Duodenal mucosa (tissue), 2 donors: ENCODE measurements around the gene KRT4.

ENCODE experiments used
- H3K27ac ChIP-seq: one replicate; pipeline ENCODE4 v1.7.0; 2013; ENCODE audit warnings: low read depth, low read length
- H3K27me3 ChIP-seq, 2 donors: one replicate each; pipeline ENCODE4 v1.7.0; 2013; ENCODE audit warnings: low read length in 2 of 2, control low read depth in 1 of 2; ENCODE audit not compliant: insufficient read depth in 2 of 2, control insufficient read depth in 1 of 2
- H3K36me3 ChIP-seq, 2 donors: one replicate each; pipeline ENCODE4 v1.7.0; 2013; ENCODE audit warnings: low read length in 2 of 2, control low read depth in 1 of 2; ENCODE audit not compliant: insufficient read depth in 2 of 2, control insufficient read depth in 1 of 2
- H3K4me1 ChIP-seq, 2 donors: one replicate each; pipeline ENCODE4 v1.7.0; 2013; ENCODE audit warnings: low read length in 2 of 2, control low read depth in 1 of 2; ENCODE audit not compliant: insufficient read depth in 2 of 2, control insufficient read depth in 1 of 2
- H3K4me3 ChIP-seq, 2 donors: one replicate each; pipeline ENCODE4 v1.7.0; 2013; ENCODE audit warnings: low read length in 2 of 2, low read depth in 1 of 2
- H3K9ac ChIP-seq, 2 donors: one replicate each; pipeline ENCODE4 v1.7.0; 2013; ENCODE audit warnings: low read length in 2 of 2, low read depth in 1 of 2
- H3K9me3 ChIP-seq, 2 donors: one replicate each; pipeline ENCODE4 v1.7.0; 2013; ENCODE audit warnings: low read length in 2 of 2, control low read depth in 1 of 2; ENCODE audit not compliant: control insufficient read depth in 1 of 2

Gene KRT4

GRCh38 chr12:52782502-52782901, 31.4 kb downstream of the KRT4 start:
- H3K36me3 ChIP-seq, result no peaks in the 10 kb centered on the region
- no peak overlapping the region for H3K27ac ChIP-seq
- no peak overlapping the region for H3K9ac ChIP-seq
- no peaks in the 10 kb centered on the region for H3K9me3 ChIP-seq
- H3K27me3 ChIP-seq, result peaks cover 0 to 3% of the 10 kb centered on the region in 2 donors
- no peak overlapping the region for H3K4me3 ChIP-seq
- peaks cover 2 to 3% of the 10 kb centered on the region in 2 donors for H3K4me1 ChIP-seq

- no peaks in the 10 kb centered on the region for H3K36me3 ChIP-seq
- H3K4me3 ChIP-seq, result no peak overlapping the region
- no peaks in the 10 kb centered on the region for H3K9me3 ChIP-seq
- no peaks in the 10 kb centered on the region for H3K4me1 ChIP-seq
- no peak overlapping the region for H3K9ac ChIP-seq
- H3K27ac ChIP-seq, result no peak overlapping the region
- peaks cover 0 to 5% of the 10 kb centered on the region in 2 donors for H3K27me3 ChIP-seq
Observed at GRCh38 chr12:52781399-52782082, 32.4 kb downstream of the KRT4 start.

- Histone ChIP-seq H3K27me3 (peaks cover 0 to 5% of the 10 kb centered on the region in 2 donors), H3K4me1 (no peaks in the 10 kb centered on the region), H3K9me3 (no peaks in the 10 kb centered on the region), H3K4me3 (no peak overlapping the region), H3K27ac (no peak overlapping the region), H3K36me3 (no peaks in the 10 kb centered on the region), H3K9ac (no peak overlapping the region)
Observed at GRCh38 chr12:52779914-52780313, 34.0 kb downstream of the KRT4 start.

- Histone ChIP-seq H3K4me3 (no peak overlapping the region), H3K4me1 (no peaks in the 10 kb centered on the region), H3K36me3 (no peaks in the 10 kb centered on the region), H3K27me3 (peaks cover 0 to 7% of the 10 kb centered on the region in 2 donors), H3K9ac (no peak overlapping the region), H3K27ac (no peak overlapping the region), H3K9me3 (no peaks in the 10 kb centered on the region)
Observed at GRCh38 chr12:52778833-52779232, 35.1 kb downstream of the KRT4 start.

- Histone ChIP-seq H3K27me3 (peaks cover 0 to 7% of the 10 kb centered on the region in 2 donors), H3K36me3 (no peaks in the 10 kb centered on the region), H3K9me3 (no peaks in the 10 kb centered on the region), H3K27ac (no peak overlapping the region), H3K9ac (no peak overlapping the region), H3K4me1 (no peaks in the 10 kb centered on the region), H3K4me3 (no peak overlapping the region)
Observed at GRCh38 chr12:52777566-52777965, 36.4 kb downstream of the KRT4 start.

- Histone ChIP-seq H3K9me3 (no peaks in the 10 kb centered on the region), H3K27ac (no peak within 1 kb of the TSS), H3K27me3 (peaks cover 0 to 7% of the 10 kb centered on the region in 2 donors), H3K4me1 (no peaks in the 10 kb centered on the region), H3K4me3 (no peak within 1 kb of the TSS), H3K9ac (no peak within 1 kb of the TSS), H3K36me3 (no peaks in the 10 kb centered on the region)
Observed at GRCh38 chr12:52776913-52777395, 37.0 kb downstream of the KRT4 start, which contains the start of gene KRT76. KRT76 (minus strand) TSS chr12:52777345; CDS start chr12:52777291, 54 bp downstream.

- H3K27ac ChIP-seq, result no peak overlapping the region
- no peak overlapping the region for H3K4me3 ChIP-seq
- H3K4me1 ChIP-seq, result no peaks in the 10 kb centered on the region
Observed at GRCh38 chr12:52776435-52776834, 37.5 kb downstream of the KRT4 start.

GRCh38 chr12:52774629-52775250, 39.2 kb downstream of the KRT4 start:
- peaks cover 0 to 7% of the 10 kb centered on the region in 2 donors for H3K27me3 ChIP-seq
- no peaks in the 10 kb centered on the region for H3K9me3 ChIP-seq
- no peak overlapping the region for H3K27ac ChIP-seq
- H3K36me3 ChIP-seq, result no peaks in the 10 kb centered on the region
- H3K4me3 ChIP-seq, result no peak overlapping the region
- no peaks in the 10 kb centered on the region for H3K4me1 ChIP-seq
- H3K9ac ChIP-seq, result no peak overlapping the region

More at GRCh38 chr12:52776435-52776834, 37.5 kb downstream of the KRT4 start:
- H3K27me3 ChIP-seq, result peaks cover 0 to 7% of the 10 kb centered on the region in 2 donors
- H3K36me3 ChIP-seq, result no peaks in the 10 kb centered on the region
- H3K9me3 ChIP-seq, result no peaks in the 10 kb centered on the region
- no peak overlapping the region for H3K9ac ChIP-seq

GRCh38 chr12:52772772-52773171, 41.1 kb downstream of the KRT4 start:
- H3K27me3 ChIP-seq, result peaks cover 0 to 7% of the 10 kb centered on the region in 2 donors
- no peak overlapping the region for H3K27ac ChIP-seq
- H3K36me3 ChIP-seq, result no peaks in the 10 kb centered on the region
- no peak overlapping the region for H3K4me3 ChIP-seq
- H3K9ac ChIP-seq, result no peak overlapping the region
- no peaks in the 10 kb centered on the region for H3K4me1 ChIP-seq
- H3K9me3 ChIP-seq, result no peaks in the 10 kb centered on the region

GRCh38 chr12:52772188-52772587, 41.7 kb downstream of the KRT4 start:
- no peak overlapping the region for H3K9ac ChIP-seq
- H3K9me3 ChIP-seq, result no peaks in the 10 kb centered on the region
- H3K4me3 ChIP-seq, result no peak overlapping the region
- H3K27me3 ChIP-seq, result peaks cover 0 to 3% of the 10 kb centered on the region in 2 donors
- no peak overlapping the region for H3K27ac ChIP-seq
- H3K36me3 ChIP-seq, result no peaks in the 10 kb centered on the region
- no peaks in the 10 kb centered on the region for H3K4me1 ChIP-seq
